KOPT-K1 (cell line): ENCODE data around the gene NCF2.
A peak's percentile ranks its signal among the peaks of the same experiment; 100 is the strongest.

ENCODE experiments used
- H3K27ac ChIP-seq: fragments of 200-600 bp; sonication (generic); 2 replicates; pipeline ENCODE4 v1.5.1; 2016; ENCODE audit warnings: antibody characterized with exemption, mild to moderate bottlenecking, low read depth, low read length; ENCODE audit not compliant: poor library complexity, severe bottlenecking
- H3K36me3 ChIP-seq: fragments of 200-600 bp; sonication (generic); 2 replicates; pipeline ENCODE4 v1.5.1; 2017; ENCODE audit warnings: antibody characterized with exemption, mild to moderate bottlenecking, low read length, moderate library complexity; ENCODE audit not compliant: insufficient read depth
- H3K9me3 ChIP-seq: fragments of 200-600 bp; sonication (generic); 2 replicates; pipeline ENCODE4 v1.5.1; 2017; ENCODE audit warnings: antibody characterized with exemption, low read length, mild to moderate bottlenecking; ENCODE audit not compliant: insufficient read depth, poor library complexity, severe bottlenecking

The NCF2 gene

DNA sequence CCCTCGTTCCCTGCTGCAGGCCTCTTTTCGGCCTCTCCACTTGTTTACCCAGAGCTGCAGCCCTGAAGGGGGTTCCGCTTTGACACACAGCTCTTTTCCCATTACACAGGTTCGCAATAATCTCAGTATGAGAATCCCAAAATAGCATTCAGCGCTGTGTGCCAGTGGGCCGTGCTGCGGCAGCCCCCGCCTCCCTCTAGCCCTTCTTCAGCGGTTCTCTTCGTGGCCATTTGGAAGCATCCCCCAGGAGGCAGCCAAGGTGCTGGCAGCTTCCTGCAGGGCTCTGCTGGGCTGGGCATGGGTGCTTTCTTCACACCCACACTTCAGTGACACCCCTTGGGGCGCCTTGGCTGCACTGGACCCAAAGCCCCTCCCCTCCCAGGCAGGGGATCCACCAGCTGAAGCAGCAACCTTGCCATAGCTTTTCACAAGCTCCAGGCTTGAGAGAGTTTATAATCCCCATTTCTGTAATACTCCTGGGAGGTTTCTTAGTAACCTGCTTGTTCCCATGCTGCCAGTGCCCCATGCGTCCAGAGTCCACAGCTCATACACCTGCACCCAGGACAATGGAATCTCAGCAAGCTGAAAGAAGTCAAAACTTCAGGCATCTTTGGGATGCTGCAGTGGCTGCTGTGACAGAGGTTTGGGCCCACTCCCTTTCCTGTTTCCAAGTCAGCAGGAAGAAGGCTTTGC, 8.1 kb downstream of the NCF2 start:
- no peaks in the 10 kb centered on the region for H3K9me3 ChIP-seq
- H3K27ac ChIP-seq = no peak overlapping the region
- no peaks in the 10 kb centered on the region for H3K36me3 ChIP-seq

DNA sequence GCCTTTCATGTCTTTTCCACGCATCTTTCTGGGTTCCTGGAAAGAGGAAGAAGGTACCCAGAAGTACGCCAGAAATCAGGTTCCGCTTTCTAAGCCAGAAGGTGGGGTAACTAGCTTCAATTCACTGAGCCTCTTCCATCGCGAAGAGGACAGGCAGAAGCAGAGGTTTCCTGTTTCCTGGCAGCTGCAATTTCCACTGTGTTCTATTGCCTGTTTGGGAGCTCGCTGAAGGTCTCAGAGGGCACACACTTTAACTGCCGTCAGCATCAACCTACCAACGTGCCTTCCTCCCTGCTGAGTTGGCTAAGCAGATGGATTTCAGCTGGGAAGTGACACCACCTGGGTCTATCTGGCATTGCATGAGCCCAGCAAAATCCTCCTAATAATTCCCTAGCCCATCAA, 10.0 kb downstream of the NCF2 start:
- H3K36me3 ChIP-seq = no peaks in the 10 kb centered on the region
- H3K27ac ChIP-seq = peak overlapping the region; percentile 46
- no peaks in the 10 kb centered on the region for H3K9me3 ChIP-seq

GRCh38 chr1:183578856-183579255, 11.4 kb downstream of the NCF2 start:
- no peaks in the 10 kb centered on the region for H3K36me3 ChIP-seq
- no peaks in the 10 kb centered on the region for H3K9me3 ChIP-seq
- no peak overlapping the region for H3K27ac ChIP-seq

GRCh38 chr1:183577897-183578465, 12.3 kb downstream of the NCF2 start:
- Histone ChIP-seq H3K36me3 (no peaks in the 10 kb centered on the region), H3K27ac (no peak overlapping the region), H3K9me3 (no peaks in the 10 kb centered on the region)

DNA sequence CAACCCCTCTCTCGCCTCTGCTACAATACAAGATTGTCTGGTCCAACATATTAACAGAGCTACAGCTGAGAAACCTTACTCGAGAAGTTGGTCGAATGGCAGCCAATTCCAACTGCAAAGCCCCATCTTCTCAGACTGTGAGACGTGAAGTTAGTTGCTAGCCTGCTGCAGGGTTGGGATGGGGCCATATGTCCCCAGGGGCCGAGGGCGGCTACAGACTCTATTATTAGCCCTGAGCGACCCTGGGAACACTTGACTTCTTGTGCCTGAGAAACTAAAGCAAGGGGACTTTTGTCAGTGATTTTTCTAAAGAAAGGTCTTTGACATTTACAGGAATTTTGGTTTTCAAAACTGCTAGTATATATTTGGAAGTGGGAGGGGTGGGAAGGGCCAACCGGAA, 13.7 kb downstream of the NCF2 start:
- H3K9me3 ChIP-seq = no peaks in the 10 kb centered on the region
- H3K27ac ChIP-seq = no peak overlapping the region
- H3K36me3 ChIP-seq = no peaks in the 10 kb centered on the region

DNA sequence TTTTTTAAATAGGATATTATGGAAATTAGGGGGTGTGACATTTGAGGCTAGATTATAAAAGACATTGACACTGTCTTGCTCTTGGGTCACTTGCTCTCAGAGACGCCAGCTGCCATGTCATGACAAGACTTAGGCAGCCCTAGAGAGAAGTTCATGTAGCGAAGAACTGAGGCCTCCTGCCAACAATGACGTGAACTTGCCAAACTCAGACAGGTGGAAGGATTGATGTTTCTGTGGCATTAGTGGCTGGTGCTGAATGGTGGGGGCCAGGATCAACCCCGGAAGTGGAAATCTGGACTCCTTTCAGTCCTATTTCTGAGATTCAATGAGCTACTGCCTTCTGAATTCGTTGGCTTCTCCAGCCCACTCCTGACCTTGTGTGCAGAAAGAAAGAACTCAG, 14.7 kb downstream of the NCF2 start:
- no peaks in the 10 kb centered on the region for H3K9me3 ChIP-seq
- H3K36me3 ChIP-seq = no peaks in the 10 kb centered on the region
- H3K27ac ChIP-seq = no peak overlapping the region

DNA sequence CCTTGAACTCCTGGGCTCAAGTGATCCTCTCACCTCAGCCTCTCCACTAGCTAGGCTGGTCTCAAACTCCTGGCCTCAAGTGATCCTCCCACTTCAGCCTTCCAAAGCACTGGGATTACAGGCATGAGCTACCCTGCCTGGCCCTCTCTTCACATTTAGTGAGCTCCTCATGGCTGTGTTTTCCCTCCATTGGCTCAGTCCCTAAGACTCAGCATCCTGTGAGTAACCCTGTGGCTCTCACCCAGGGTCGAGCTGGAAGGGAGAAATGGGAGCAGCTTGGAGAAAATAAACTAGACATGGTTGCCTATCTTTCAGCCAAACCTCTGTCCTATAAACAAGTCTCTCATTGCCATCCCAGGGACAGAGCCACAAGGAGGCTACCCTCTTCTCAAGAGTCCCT, 17.5 kb downstream of the NCF2 start:
- Histone ChIP-seq H3K9me3 (no peaks in the 10 kb centered on the region), H3K27ac (no peak overlapping the region), H3K36me3 (no peaks in the 10 kb centered on the region)

GRCh38 chr1:183571678-183572268, 18.5 kb downstream of the NCF2 start:
- Histone ChIP-seq H3K9me3 (no peaks in the 10 kb centered on the region), H3K36me3 (no peaks in the 10 kb centered on the region), H3K27ac (no peak overlapping the region)

DNA sequence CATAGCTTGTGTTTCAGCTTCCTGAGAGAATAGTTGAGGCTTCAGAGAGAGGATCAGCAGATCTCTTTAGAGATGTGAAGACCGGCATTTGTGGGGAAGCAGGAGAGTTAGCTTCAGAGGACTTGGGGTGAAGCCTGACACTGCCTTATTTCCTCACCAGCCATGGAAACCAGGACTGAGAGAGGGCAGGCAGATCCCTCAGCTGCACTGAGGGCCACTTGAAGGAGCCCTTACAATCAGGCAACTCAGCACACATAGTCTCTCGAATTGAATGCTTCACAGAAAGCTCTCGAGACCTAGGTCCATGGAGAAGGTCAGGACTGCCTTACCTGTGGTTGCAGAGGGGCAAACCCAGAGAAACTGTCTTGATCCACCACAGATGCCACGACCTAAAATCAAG, 19.8 kb downstream of the NCF2 start:
- no peaks in the 10 kb centered on the region for H3K9me3 ChIP-seq
- H3K36me3 ChIP-seq = no peaks in the 10 kb centered on the region
- H3K27ac ChIP-seq = no peak overlapping the region

- H3K9me3 ChIP-seq = no peaks in the 10 kb centered on the region
- no peaks in the 10 kb centered on the region for H3K36me3 ChIP-seq
- no peak overlapping the region for H3K27ac ChIP-seq
Measured at GRCh38 chr1:183569801-183570200, 20.5 kb downstream of the NCF2 start.

- Histone ChIP-seq H3K27ac (no peak overlapping the region), H3K9me3 (no peaks in the 10 kb centered on the region), H3K36me3 (no peaks in the 10 kb centered on the region)
Measured at GRCh38 chr1:183569141-183569540, 21.1 kb downstream of the NCF2 start.

- Histone ChIP-seq H3K9me3 (no peaks in the 10 kb centered on the region), H3K27ac (no peak overlapping the region), H3K36me3 (no peaks in the 10 kb centered on the region)
Measured at GRCh38 chr1:183568176-183569021, 21.9 kb downstream of the NCF2 start.

DNA sequence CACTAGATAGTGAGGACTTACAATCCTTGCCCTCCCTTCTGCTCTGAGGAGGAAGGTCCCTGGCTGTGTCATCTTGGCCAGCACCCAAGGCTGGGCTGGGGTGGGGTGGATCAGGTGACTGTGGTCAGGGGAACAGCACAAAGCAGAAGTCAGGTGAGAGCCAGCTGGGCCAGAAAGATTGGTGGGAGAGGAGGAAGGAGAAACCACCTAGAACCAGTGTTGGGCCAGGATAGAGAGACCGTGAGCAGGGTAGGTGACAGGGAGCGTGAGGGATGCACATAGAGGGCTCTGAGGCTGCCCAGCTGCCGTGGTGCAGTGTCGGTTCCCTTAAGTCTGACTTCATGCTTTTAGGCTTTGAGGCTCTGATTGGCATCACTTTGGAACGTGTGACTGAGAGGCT, 22.7 kb downstream of the NCF2 start:
- Histone ChIP-seq H3K27ac (no peak overlapping the region), H3K9me3 (no peaks in the 10 kb centered on the region), H3K36me3 (no peaks in the 10 kb centered on the region)

DNA sequence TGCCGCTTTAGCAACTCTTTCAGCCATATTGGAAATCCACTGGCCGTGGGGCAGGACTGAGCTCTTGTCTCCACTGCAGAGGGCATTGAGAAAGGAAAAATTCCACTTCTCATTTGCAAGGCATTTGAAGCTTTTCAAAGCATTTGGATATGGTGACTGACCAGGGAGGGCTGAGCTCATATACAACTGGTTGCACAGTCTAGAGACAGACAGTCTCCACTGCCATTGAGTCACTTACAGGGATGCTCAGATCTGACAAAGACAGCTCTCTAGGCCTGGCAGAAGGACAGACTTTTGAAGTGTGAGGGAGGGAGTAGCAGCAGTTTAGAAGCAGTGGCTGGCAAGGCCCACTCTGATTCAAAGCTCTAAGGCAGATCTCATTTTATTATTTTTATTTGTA, 24.2 kb downstream of the NCF2 start:
- H3K27ac ChIP-seq = no peak overlapping the region
- H3K36me3 ChIP-seq = no peaks in the 10 kb centered on the region
- no peaks in the 10 kb centered on the region for H3K9me3 ChIP-seq

DNA sequence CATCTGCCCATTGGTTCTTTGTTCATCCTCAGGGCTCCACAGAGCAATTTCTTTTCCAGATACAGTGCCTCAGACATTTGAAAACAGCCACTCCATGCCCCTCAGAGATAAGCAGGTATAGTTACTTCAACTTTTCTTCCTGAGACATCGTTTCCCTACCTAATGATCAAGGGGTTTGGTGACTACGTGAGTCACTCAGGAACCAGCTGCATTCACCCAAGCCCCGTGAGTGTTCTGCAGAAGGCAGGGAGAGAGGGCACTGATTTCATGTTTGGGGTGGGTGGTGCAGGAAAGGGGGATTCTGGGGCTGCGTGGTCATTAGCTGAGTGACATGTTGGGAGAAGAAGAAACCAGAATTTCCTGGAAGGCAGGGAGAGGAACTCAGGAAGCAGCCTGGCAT, 25.0 kb downstream of the NCF2 start:
- no peak overlapping the region for H3K27ac ChIP-seq
- no peaks in the 10 kb centered on the region for H3K36me3 ChIP-seq
- H3K9me3 ChIP-seq = no peaks in the 10 kb centered on the region
